Adrenal gland (tissue), 12 donors: ENCODE measurements around the gene PELI1. TPM values are rescaled to one million over a fixed set of nuclear protein-coding genes. Genes with fewer than 3 reads are reported as not detected.
A peak's percentile ranks its signal among the peaks of the same experiment; 100 is the strongest.

Source experiments
- DNase-seq, 7 donors: peaks; one replicate each; pipeline ENCODE4 v3.0.0-alpha.2; 2019 to 2020
- H3K27ac ChIP-seq, 5 donors: fragments of 200-600 bp; sonication (generic) in 4 of 5; 1 replicate in 3 of 5; 2 replicates in 2 of 5; pipeline versions ENCODE4 v1.5.1 to v1.8.0; 2016 to 2020; ENCODE audit warnings: mild to moderate bottlenecking in 1 of 5
- H3K27me3 ChIP-seq: fragments of 200-600 bp; 2 replicates; pipeline ENCODE4 v1.8.0; 2021
- H3K36me3 ChIP-seq, 2 donors: fragments of 200-600 bp; replicated peaks in 1 of 2; 1 replicate in 1 of 2; 2 replicates in 1 of 2; pipeline versions ENCODE4 v1.5.1 to v1.8.0; 2018 to 2022
- H3K4me1 ChIP-seq, 2 donors: fragments of 200-600 bp; replicated peaks in 1 of 2; 1 replicate in 1 of 2; 2 replicates in 1 of 2; pipeline versions ENCODE4 v1.5.1 to v1.8.0; 2018 to 2021
- H3K4me3 ChIP-seq, 4 donors: fragments of 200-600 bp; sonication (generic) in 3 of 4; one replicate each; pipeline ENCODE4 v1.5.1; 2016 to 2018
- H3K9me3 ChIP-seq, 3 donors: fragments of 200-600 bp; sonication (generic) in 1 of 3; replicated peaks in 1 of 3; 1 replicate in 2 of 3; 2 replicates in 1 of 3; pipeline versions ENCODE4 v1.5.1 to v1.8.0; 2016 to 2021
- POLR2A ChIP-seq, 2 donors: fragments of 450-650 bp; IDR thresholded peaks; one replicate each; pipeline ENCODE4 v1.6.1; 2017; ENCODE audit warnings: antibody characterized with exemption in 2 of 2, mild to moderate bottlenecking in 2 of 2, moderate library complexity in 1 of 2
- WGBS, 4 donors: extraction: QIAGEN DNeasy Blood & Tissue Kit in 2 of 4; methylation state at CpG; one replicate each; pipeline versions ENCODE4 v1.1.5 to v1.1.7; 2013 to 2017; 5-methylcytosine and 5-hydroxymethylcytosine counted together
- intact Hi-C, 2 donors: fragments of 100-400 bp; cut with DNase I; formaldehyde crosslinking; loops; one replicate each; pipeline versions ENCODE4 v1.14.1 to v1.15.0; 2022 to 2023
- polyA plus RNA-seq, 3 donors: library from polyadenylated mRNA; stranded (reverse); fragments of 200-250 nt in 2 of 3; fragments of 350-450 nt in 1 of 3; fragmentation: Illumina TruSeq in 1 of 3; extraction: RNeasy Lipid Tissue Mini Kit (QIAGEN cat#74804) in 1 of 3; gene quantifications; one replicate each; pipeline ENCODE4 v1.2.3, GENCODE V29; 2013 to 2014
- total RNA-seq, 9 donors: library from RNA; depleted of rRNA in 4 of 9; stranded (reverse); fragments of >200 nt in 4 of 9; fragments of 120-200 nt in 1 of 9; fragmentation: NEBNext Ultra II Directional in 1 of 9; extraction: Animal tissue kit (Norgen Biotek cat#: 25700) in 1 of 9; gene quantifications; one replicate each; pipeline versions ENCODE4 v1.1.0 to v1.2.4, GENCODE V29; 2013 to 2023
- TF ChIP-seq, protein P1 (sequence below), 6 experiments: fragments of 450-650 bp in 4 of 6; fragments of 200-600 bp in 2 of 6; sonication (generic) in 1 of 6; IDR thresholded peaks; 1 replicate in 5 of 6; 2 replicates in 1 of 6; pipeline versions ENCODE4 v1.5.1 to v1.8.0; 2016 to 2021; ENCODE audit warnings: antibody characterized with exemption in 6 of 6, mild to moderate bottlenecking in 2 of 6, moderate library complexity in 1 of 6
- donor health status: healthy with polysubstance abuse.
- donor health status: Bipolar disorder and iron deficiency.
- donor health status: DM: yes; HTN: yes; CAD: no.
- donor health status: DM: no; HTN: no; CAD: no.
- donor health status: DM: no; HTN: no; CAD: no.
- donor health status: DM: yes; HTN: yes; CAD: no.

Gene PELI1
- total and polyA plus RNA-seq, 12 donors, result 6.3 to 32.9 (median 13.7) TPM

DNA sequence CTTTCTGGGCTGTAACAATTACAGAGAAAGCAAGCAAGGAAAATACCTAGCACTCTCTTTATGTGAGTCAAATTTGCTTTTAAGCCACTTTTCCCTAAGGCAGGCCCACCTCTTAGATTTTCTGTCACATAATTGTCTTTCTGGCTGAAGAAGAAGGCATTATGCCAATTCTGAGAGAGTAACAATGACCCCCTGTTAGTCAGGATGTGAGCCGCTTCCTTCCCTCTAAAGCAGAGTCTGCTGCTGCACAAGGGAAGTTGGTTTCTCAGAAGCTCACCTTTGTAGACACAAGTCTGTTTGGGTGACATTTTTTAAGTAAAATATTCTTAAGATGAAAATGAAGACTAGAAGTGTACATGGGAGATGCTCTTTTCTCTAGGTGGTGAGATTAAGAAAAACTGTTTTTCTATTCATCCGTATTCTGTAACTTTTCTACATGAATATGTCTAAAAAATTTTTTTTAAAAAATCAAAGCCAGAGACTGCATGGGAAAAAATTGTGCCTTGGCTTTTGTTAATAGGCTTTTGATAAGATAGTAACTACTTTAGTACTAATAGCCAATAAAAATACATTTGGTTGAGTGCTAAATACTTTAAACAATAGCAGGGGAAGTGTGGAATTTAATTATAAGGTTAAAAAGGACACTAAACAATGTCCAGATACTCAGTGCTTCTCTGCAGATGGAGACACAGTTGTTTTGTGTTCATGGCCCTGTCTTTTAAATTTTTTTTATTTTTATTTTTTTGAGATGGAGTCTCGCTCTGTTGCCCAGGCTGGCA is 91.6 kb downstream of the PELI1 start:
- WGBS, 4 donors, result 71 to 89% (median 84%) methylated on average over 3 of the region's 3 CpGs
- no peak overlapping the region for H3K27ac ChIP-seq
- H3K27me3 ChIP-seq, result no peaks in the 10 kb centered on the region
- intact Hi-C loops, result loop anchor here (5.0 to 10.0 kb wide), 2 partner anchors 272 to 275 kb away; no protein-coding TSS in a partner anchor
- H3K9me3 ChIP-seq, result no peaks in the 10 kb centered on the region
- peak in 1 of 7 donors; percentile 10 for DNase-seq
- H3K4me1 ChIP-seq, result peaks cover 0 to 3% of the 10 kb centered on the region in 2 donors
- H3K36me3 ChIP-seq, result no peaks in the 10 kb centered on the region
- H3K4me3 ChIP-seq, result no peak overlapping the region
- TF ChIP-seq POLR2A (IDR thresholded peaks at IDR 0.05), result no peak
- TF ChIP-seq, protein P1, sequence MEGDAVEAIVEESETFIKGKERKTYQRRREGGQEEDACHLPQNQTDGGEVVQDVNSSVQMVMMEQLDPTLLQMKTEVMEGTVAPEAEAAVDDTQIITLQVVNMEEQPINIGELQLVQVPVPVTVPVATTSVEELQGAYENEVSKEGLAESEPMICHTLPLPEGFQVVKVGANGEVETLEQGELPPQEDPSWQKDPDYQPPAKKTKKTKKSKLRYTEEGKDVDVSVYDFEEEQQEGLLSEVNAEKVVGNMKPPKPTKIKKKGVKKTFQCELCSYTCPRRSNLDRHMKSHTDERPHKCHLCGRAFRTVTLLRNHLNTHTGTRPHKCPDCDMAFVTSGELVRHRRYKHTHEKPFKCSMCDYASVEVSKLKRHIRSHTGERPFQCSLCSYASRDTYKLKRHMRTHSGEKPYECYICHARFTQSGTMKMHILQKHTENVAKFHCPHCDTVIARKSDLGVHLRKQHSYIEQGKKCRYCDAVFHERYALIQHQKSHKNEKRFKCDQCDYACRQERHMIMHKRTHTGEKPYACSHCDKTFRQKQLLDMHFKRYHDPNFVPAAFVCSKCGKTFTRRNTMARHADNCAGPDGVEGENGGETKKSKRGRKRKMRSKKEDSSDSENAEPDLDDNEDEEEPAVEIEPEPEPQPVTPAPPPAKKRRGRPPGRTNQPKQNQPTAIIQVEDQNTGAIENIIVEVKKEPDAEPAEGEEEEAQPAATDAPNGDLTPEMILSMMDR (IDR thresholded peaks at IDR 0.05), result no peak

DNA sequence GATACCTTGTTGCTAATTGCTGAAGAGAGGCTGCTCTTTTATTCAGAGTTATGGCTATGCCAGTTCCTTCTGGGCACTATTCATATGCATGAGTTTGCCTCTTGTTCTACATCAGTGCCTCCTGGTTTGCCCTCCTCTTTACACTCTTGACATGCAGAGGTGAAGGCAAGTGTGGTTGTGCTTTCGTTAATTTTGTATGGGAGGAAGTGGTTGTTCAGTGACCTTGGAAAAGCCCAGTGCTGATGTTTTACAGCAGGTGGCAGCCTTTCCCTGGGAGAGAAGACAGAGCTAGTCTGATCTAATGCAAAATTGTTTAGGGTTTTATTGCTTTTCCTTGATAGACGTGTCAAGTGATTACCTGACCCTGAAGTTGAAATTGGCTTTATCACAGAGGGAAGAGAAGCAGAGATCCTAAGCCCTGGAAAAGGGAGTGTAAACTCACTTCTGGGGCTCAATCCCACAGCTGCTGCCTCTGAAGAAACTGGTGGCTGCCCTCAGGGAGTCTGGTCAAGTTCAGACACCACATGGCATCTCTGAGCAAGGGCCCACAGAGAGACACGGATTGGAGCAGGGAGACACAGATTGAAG is 94.5 kb downstream of the PELI1 start:
- no peak for TF ChIP-seq POLR2A (IDR thresholded peaks at IDR 0.05)
- TF ChIP-seq, protein P1 (IDR thresholded peaks at IDR 0.05), result peak; percentile 66 to 94 (median 82)
- WGBS, 4 donors, result 2 to 5% (median 3%) methylated on average over 3 of the region's 3 CpGs
- peak; percentile 48 to 83 (median 68) for DNase-seq
- Histone ChIP-seq H3K9me3 (no peaks in the 10 kb centered on the region), H3K27ac (no peak overlapping the region), H3K36me3 (no peaks in the 10 kb centered on the region), H3K4me1 (peaks cover 0 to 3% of the 10 kb centered on the region in 2 donors), H3K4me3 (no peak overlapping the region), H3K27me3 (no peaks in the 10 kb centered on the region)
- intact Hi-C loops, result loop anchor here (5.0 to 10.0 kb wide), 2 partner anchors 275 to 278 kb away; no protein-coding TSS in a partner anchor

DNA sequence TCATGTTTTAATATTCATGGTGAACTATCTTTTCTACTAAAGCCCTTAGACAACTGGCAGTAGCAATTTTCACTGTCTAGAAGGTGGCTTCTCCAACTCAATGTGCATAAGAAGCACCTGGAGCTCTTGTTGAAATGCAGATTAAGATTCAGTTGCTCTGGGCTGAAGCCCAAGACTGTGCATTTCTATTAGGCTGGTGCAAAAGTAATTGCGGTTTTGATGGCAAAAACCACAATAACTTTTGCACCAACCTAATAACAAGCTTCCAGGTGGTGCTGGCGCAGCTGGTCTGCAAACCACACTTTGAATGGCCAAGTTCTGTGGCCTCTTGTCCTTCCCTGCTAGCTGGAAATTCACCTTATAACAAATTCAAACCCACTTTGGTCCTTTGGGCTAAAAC is 98.3 kb downstream of the PELI1 start:
- WGBS, 4 donors, result 95 to 100% (median 96%) methylated on average over 2 of the region's 2 CpGs
- H3K9me3 ChIP-seq, result no peaks in the 10 kb centered on the region
- no peak overlapping the region for H3K4me3 ChIP-seq
- intact Hi-C loops, result no loop called here
- H3K27me3 ChIP-seq, result no peaks in the 10 kb centered on the region
- no peaks in the 10 kb centered on the region for H3K36me3 ChIP-seq
- no peak overlapping the region for H3K27ac ChIP-seq
- no peak for DNase-seq
- TF ChIP-seq, protein P1 (IDR thresholded peaks at IDR 0.05), result no peak
- TF ChIP-seq POLR2A (IDR thresholded peaks at IDR 0.05), result no peak
- H3K4me1 ChIP-seq, result peaks cover 0 to 3% of the 10 kb centered on the region in 2 donors

Other genes with a start within 250 kb of the PELI1 start
- 10 to 100 TPM; 15.3 to 38.9 (median 19.1) TPM for gene VPS54, start 125.0 kb downstream of the PELI1 start, total RNA-seq
- 10 to 100 TPM; 15.1 to 27.5 (median 18.0) TPM for gene VPS54, start 125.0 kb downstream of the PELI1 start, polyA plus RNA-seq